GM19035 (cell line): ENCODE data around the gene NTF3.

Experiments
- ATAC-seq: cut with Tn5 transposase; IDR thresholded peaks from one replicate; pipeline ENCODE4 v1.9.1; 2021; ENCODE audit not compliant: unreplicated experiment

The NTF3 gene

GRCh38 chr12:5456030-5456429 is 24.1 kb downstream of the NTF3 start:
- no peak for ATAC-seq

DNA sequence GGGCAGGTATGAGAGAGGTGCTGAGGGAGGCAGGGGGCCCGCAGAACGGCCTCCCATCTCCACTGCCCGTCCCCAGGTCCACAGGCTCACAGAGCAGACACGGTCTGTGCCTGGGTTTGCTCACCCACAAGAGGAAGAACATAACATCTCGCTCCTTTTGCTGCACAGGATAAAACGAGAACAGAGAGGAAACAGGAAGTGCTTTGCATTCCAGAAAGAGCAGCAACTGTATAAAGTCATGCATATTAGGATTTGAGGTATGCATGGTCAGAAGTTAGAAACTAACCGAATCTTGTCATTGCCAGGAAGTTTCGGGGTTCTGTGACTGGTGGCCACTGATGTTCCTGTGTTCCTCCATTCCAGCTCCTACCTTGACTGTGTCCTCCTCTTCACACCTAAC is 25.0 kb downstream of the NTF3 start:
- ATAC-seq, result no peak

DNA sequence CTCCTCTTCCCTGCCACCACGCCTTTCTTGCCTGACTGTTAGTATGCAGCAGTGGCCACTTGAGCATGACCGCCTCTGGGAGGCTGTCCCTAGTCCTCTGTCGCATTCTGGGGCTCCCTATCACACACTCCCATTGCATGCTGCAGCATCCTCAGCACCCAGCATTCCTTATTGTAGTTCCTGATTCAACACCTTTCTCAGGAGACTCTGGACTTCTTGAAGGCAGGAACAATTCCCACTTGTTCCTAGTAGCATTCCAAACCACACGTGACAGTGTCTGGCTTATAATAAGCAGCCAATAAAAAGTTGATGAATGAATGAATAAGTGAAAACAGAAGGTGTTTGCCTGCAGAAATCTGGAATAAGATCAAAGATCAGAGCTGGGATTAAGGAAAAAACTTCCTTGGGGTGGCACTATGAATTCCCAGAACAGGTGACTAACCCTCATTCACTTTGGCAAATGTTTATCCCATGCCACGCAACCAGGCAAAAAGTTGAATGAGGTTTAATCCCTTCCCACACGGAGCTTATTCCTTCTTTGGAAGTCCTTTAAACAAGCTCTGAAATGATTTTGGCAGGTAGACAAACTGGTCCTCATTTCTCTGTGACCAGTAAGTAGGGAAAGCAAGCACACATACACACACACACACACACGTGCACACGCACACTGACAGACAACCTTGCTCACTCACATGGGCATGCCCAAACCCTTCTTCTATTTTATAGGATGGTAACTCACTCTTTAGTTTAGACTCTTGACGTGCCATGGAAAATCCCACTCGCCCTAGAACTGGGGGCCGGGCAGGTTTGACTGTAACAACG is 26.5 kb downstream of the NTF3 start:
- no peak for ATAC-seq

GRCh38 chr12:5459051-5459782 is 27.3 kb downstream of the NTF3 start:
- no peak for ATAC-seq

GRCh38 chr12:5460817-5461216 is 28.9 kb downstream of the NTF3 start:
- no peak for ATAC-seq

DNA sequence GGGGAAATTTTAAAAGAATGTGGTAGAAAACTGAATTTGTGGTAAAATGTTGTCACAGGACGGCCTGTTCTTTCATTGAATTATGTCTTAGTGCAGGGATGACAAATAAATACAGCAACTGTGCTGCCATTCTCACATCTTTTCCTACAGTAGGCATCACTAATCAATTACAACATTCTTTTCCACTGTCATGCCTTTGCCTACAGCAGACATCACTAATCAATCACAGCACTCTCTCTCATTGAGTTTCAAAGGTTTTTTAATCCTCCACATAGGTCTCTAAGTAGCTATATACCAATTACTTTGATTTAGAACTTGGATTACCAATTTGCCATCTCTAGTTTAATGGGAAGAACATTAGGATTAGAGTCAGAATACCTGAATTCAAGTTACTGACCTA is 30.1 kb downstream of the NTF3 start:
- no peak for ATAC-seq

GRCh38 chr12:5464096-5464495 is 32.2 kb downstream of the NTF3 start:
- ATAC-seq, result no peak

GRCh38 chr12:5465384-5465783 is 33.5 kb downstream of the NTF3 start:
- no peak for ATAC-seq

DNA sequence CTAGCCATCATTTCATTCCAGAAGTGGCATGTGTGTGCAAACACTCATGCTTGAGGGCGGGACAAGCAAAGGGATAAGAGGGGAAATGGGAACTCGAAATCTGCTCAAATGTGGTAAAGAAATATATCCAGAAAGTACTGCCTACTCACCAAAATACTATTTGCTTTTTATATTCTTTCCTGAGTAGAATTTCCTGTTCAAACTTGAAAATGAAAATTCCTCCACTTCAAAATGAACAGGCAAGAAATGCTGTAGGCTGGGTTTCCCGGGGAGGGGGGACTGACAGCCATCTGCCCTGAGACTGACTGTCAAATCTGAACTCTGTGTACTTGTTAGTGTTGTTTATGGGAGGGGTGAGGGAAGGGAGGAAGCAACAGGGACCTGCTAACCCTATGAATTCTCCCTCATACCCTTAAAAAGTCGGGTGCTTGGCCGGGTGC is 34.6 kb downstream of the NTF3 start:
- no peak for ATAC-seq

DNA sequence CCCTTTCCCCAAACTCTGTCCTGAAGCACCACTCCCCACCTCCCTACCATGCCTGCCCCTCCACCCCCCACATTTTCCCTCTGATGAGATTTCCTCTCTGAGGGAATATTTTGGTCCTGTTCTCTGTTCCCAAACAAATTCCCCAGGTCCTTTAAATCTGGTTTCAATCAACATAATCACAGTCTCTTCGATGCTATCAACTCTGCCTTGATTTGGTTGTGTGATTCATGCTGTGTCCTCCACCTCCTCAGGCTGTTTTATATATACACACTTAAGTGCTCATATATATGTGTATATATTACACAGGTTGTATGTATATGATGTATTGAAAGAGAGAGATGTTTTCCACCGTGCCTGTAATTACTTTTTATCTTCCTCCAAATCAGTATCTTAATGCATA is 36.0 kb downstream of the NTF3 start:
- ATAC-seq, result no peak

- ATAC-seq, result no peak
These were observed 38.3 kb downstream of the NTF3 start for GRCh38 chr12:5470221-5470620.

GRCh38 chr12:5470703-5471102 is 38.8 kb downstream of the NTF3 start:
- ATAC-seq, result no peak

DNA sequence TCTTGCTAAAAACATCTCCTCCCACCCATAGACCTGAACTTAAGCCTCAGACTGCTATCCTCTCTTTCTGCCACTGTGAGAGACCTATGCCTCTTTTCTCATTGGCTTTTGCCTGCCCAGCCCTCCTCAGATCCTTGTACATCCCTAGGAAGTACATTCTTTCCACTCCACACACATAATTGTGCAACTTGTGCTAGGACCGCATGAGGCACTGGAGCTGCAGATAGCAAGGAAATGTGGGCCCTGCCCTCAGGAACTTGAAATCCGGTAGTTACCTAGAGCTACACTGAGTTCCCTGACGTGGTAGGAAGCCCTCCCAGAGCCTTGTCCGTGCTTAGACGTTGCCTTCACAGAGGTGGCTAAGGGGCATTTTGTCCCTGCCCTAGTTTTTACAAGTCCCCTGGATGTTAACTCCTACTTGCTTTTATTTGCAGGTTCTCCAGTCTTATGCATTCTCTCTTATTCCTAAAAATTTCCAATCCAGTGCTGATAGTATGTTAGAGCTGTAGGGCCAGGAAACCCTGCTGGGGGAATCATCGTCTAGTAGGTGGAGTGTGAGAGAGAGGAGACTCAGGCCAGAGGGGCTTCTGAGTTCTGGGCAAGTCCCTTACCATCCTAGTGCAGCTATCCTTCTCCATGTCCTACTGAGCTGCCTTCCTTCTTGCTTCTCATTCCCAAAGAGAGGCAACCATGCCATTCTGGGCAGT is 41.3 kb downstream of the NTF3 start:
- no peak for ATAC-seq

- ATAC-seq, result no peak
These were observed 41.8 kb downstream of the NTF3 start for GRCh38 chr12:5473783-5474116.

DNA sequence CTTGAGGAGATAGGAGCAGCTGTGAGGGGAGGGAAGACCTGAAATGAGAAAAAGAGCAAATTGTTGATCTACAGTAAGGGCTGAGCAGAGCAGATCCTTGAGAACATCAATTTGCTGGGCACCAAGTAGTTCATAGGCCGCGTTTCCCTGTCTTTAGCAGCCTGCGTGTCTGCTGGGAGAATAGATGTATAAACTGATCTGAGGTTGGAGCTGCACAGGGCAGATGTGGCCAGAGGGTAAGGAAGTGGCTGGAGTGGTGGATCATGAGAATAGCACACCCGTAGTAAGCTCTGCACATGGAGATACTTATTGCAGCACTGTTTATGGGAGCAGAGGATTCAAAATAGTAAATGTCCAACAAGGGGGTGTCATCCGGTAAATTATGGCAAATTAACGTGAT is 44.4 kb downstream of the NTF3 start:
- no peak for ATAC-seq

DNA sequence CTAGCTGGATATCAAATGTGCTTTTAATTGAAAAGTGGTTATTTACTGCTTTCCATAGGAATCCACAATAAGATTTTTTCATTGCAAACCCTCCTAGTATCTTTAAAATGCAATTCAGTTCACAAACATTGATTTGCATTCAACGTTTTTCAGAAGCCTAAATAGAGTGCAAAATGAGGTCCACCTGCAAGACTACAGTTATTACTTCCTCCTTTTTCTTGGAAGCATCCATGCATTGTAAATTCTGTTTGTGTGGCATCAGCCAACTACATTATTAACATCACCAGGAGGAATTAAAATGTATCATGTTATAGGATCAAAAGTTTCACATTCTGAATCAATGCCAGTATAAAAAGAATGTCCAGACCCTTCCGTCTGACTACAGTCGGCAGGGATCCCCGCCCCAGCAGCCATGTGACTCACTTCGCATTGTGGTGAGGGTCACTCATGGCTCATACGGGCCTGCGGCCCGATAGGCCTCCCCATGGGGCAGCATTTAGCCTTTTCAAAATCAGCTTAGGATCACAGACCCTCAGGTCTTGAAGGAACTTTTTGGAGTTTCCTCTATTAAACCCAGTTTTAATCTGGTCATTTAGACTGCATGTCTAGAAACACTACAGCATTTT is 46.3 kb downstream of the NTF3 start:
- no peak for ATAC-seq

GRCh38 chr12:5479761-5480160 is 47.9 kb downstream of the NTF3 start:
- ATAC-seq, result no peak

GRCh38 chr12:5480218-5480937 is 48.5 kb downstream of the NTF3 start:
- ATAC-seq, result no peak

DNA sequence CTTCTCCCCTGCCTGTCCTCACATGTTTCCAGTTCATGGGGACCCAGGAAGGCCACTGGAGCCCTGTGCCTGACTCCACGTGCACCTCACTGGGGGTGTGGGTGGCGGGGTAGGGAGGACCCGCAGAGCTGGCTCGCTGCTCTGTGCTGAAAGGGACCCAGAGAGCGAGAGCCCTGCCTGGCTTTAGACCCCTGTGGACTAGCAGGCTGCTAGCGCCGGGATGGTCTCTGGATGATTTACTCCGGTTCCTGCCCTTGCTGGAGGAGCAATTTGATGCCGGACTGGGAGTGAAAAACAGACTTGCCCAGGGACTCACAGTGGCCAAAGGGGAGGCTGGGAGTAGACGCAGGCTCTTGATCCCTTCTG is 49.0 kb downstream of the NTF3 start:
- no peak for ATAC-seq

DNA sequence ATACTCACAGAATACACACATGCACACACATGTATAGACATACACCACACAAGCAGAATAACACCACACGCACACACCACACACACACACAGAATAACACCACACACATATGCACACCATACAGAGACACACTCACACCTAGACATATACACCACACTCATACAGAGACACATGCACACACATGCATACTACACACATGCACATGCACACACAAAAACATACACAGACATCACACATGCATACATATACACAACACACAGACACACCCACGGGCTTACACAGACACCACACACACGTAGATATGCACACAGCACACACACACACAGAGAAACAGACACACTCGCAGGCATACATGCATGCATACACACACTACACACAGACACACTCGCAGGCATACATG is 49.7 kb downstream of the NTF3 start:
- ATAC-seq, result no peak

- no peak for ATAC-seq
These were observed 52.5 kb downstream of the NTF3 start for GRCh38 chr12:5484426-5484825.
